Measurements from ENCODE around the gene GPR171. TPM values are rescaled to one million over a fixed set of nuclear protein-coding genes. Genes with fewer than 3 reads are reported as not detected.

Gene GPR171
- total and polyA plus RNA-seq, 2 of the 13 experiments (the other 11 are each of a cell fraction or from before 2014, with no cell fraction given): not detected

GRCh38 chr3:151197981-151198767, 4.8 kb downstream of the GPR171 start (continued):
- no peak for TF ChIP-seq ZNF275 (CRISPR knock-in tag; IDR thresholded peaks at IDR 0.05; ENCODE audit: borderline replicate concordance)
- no peak for TF ChIP-seq GLI4 (CRISPR knock-in tag; IDR thresholded peaks at IDR 0.05; ENCODE audit: borderline replicate concordance)
- TF ChIP-seq ZKSCAN8 (CRISPR knock-in tag; IDR thresholded peaks at IDR 0.05; ENCODE audit: borderline replicate concordance): peak; percentile 89
- TF ChIP-seq EP300 (IDR thresholded peaks at IDR 0.05; ENCODE audit: low read depth in 2 of 2, low read length in 2 of 2): peak; percentile 87 to 98
- peak; percentile 93 for TF ChIP-seq EP300 (CRISPR knock-in tag; IDR thresholded peaks at IDR 0.05; ENCODE audit: borderline replicate concordance)
- TF ChIP-seq ATF3 (CRISPR knock-in tag; IDR thresholded peaks at IDR 0.05): peak; percentile 74; the same call in 1 of the 2 replicates
- no peak for TF ChIP-seq RFX5 (IDR thresholded peaks at IDR 0.05; ENCODE audit: low read depth, low read length)
- TF ChIP-seq ZNF563 (CRISPR knock-in tag; IDR thresholded peaks at IDR 0.05): no peak
- TF ChIP-seq ZBTB39 (CRISPR knock-in tag; IDR thresholded peaks at IDR 0.05): peak; percentile 77
- TF ChIP-seq ZNF773 (CRISPR knock-in tag; IDR thresholded peaks at IDR 0.05; ENCODE audit: borderline replicate concordance): no peak
- peak; percentile 86 for TF ChIP-seq HHEX (CRISPR knock-in tag; IDR thresholded peaks at IDR 0.05)
- TF ChIP-seq MAFK (conservative IDR thresholded peaks at IDR 0.05 in 1 of 2, IDR thresholded peaks at IDR 0.05 in 1 of 2; ENCODE audit: low read length in 2 of 2): no peak
- no peak for TF ChIP-seq SIN3A (IDR thresholded peaks at IDR 0.05; ENCODE audit: borderline replicate concordance, low read depth, low read length)
- peak in 1 of 2 experiments; percentile 70; a peak in 1 of 4 replicates for TF ChIP-seq KLF16 (CRISPR knock-in tag; IDR thresholded peaks at IDR 0.05)
- TF ChIP-seq RBFOX2 (IDR thresholded peaks at IDR 0.05; ENCODE audit: low read depth, low read length): no peak
- peak; percentile 92 for TF ChIP-seq FOXP4 (CRISPR knock-in tag; IDR thresholded peaks at IDR 0.05)
- TF ChIP-seq PAX8 (CRISPR knock-in tag; IDR thresholded peaks at IDR 0.05; ENCODE audit: borderline replicate concordance): no peak
- TF ChIP-seq RXRB (CRISPR knock-in tag; IDR thresholded peaks at IDR 0.05; ENCODE audit: borderline replicate concordance): peak; percentile 90
- TF ChIP-seq HIC2 (CRISPR knock-in tag; IDR thresholded peaks at IDR 0.05; ENCODE audit: low read depth): no peak
- TF ChIP-seq ZNF850 (CRISPR knock-in tag; conservative IDR thresholded peaks at IDR 0.05): no peak

Data from HepG2 (cell line).